HepG2 (cell line): ENCODE measurements around the gene SLC13A3. TPM values are rescaled to one million over a fixed set of nuclear protein-coding genes. Genes with fewer than 3 reads are reported as not detected.

Experiments
- ATAD3A ChIP-seq: sonication (generic); formaldehyde crosslinking; IDR thresholded peaks from 2 replicates; pipeline ENCODE4 v1.4.0; 2020; ENCODE audit warnings: missing genetic modification reagents
- EHMT2 ChIP-seq: fragments of 200-600 bp; sonication (generic); IDR thresholded peaks from 2 replicates; pipeline ENCODE4 v1.7.0; 2017; ENCODE audit warnings: antibody characterized with exemption, low read depth, low read length, borderline replicate concordance
- ERF ChIP-seq: IDR thresholded peaks from 2 replicates; pipeline ENCODE4 v1.6.1; 2018; ENCODE audit warnings: missing biosample characterization, missing genetic modification reagents
- FOXA3 ChIP-seq: IDR thresholded peaks from 2 replicates; pipeline ENCODE4 v1.6.1; 2016; ENCODE audit warnings: missing genetic modification reagents, missing compliant biosample characterization
- GATAD2A ChIP-seq: IDR thresholded peaks from 2 replicates; pipeline ENCODE4 v1.6.1; 2016
- GFI1 ChIP-seq: sonication (generic); formaldehyde crosslinking; IDR thresholded peaks from 2 replicates; pipeline ENCODE4 v1.5.0; 2020; ENCODE audit warnings: missing genetic modification reagents, mild to moderate bottlenecking, borderline replicate concordance
- MEF2D ChIP-seq: sonication (generic); formaldehyde crosslinking; IDR thresholded peaks from 2 replicates; pipeline ENCODE4 v1.5.1; 2020; ENCODE audit warnings: mild to moderate bottlenecking, missing genetic modification reagents
- MEIS2 ChIP-seq: sonication (generic); formaldehyde crosslinking; IDR thresholded peaks from 2 replicates; pipeline ENCODE4 v1.9.0; 2021; ENCODE audit warnings: mild to moderate bottlenecking, missing genetic modification reagents
- NFE2L2 ChIP-seq: fragments of 150-350 bp; IDR thresholded peaks from 2 replicates; pipeline ENCODE4 v1.6.1; 2014; ENCODE audit warnings: low read length
- NR1H2 ChIP-seq: sonication (generic); formaldehyde crosslinking; IDR thresholded peaks from 2 replicates; pipeline ENCODE4 v1.8.1; 2022; ENCODE audit warnings: low read depth, missing genetic modification reagents, borderline replicate concordance
- PHF8 ChIP-seq: sonication (generic); formaldehyde crosslinking; IDR thresholded peaks from 2 replicates; pipeline ENCODE4 v1.5.0; 2020; ENCODE audit warnings: missing genetic modification reagents
- SKIL ChIP-seq: sonication (generic); formaldehyde crosslinking; IDR thresholded peaks from 2 replicates; pipeline ENCODE4 v1.8.0; 2022; ENCODE audit warnings: missing genetic modification reagents, mild to moderate bottlenecking, moderate library complexity, borderline replicate concordance
- STAT5B ChIP-seq: sonication (generic); formaldehyde crosslinking; IDR thresholded peaks from 2 replicates; pipeline ENCODE4 v1.4.0; 2020; ENCODE audit warnings: missing genetic modification reagents
- TEAD3 ChIP-seq: optimal IDR thresholded peaks from 2 replicates; pipeline ENCODE3; 2016; ENCODE audit warnings: borderline replicate concordance
- TSC22D2 ChIP-seq: sonication (generic); formaldehyde crosslinking; IDR thresholded peaks from 2 replicates; pipeline ENCODE4 v1.5.1; 2020; ENCODE audit warnings: missing genetic modification reagents, mild to moderate bottlenecking, borderline replicate concordance
- ZBTB34 ChIP-seq: sonication (generic); formaldehyde crosslinking; IDR thresholded peaks from 2 replicates; pipeline ENCODE4 v1.8.0; 2022; ENCODE audit warnings: mild to moderate bottlenecking, missing genetic modification reagents
- ZBTB43 ChIP-seq: sonication (generic); formaldehyde crosslinking; conservative IDR thresholded peaks from 2 replicates; pipeline ENCODE4 v1.4.0; 2020; ENCODE audit warnings: missing genetic modification reagents
- ZBTB49 ChIP-seq: sonication (generic); formaldehyde crosslinking; IDR thresholded peaks from 2 replicates; pipeline ENCODE4 v1.4.0; 2020; ENCODE audit warnings: missing genetic modification reagents, borderline replicate concordance
- ZNF562 ChIP-seq: sonication (generic); formaldehyde crosslinking; IDR thresholded peaks from 2 replicates; pipeline ENCODE4 v1.8.0; 2022; ENCODE audit warnings: missing genetic modification reagents, borderline replicate concordance
- ZNF777 ChIP-seq: sonication (generic); formaldehyde crosslinking; IDR thresholded peaks from 2 replicates; pipeline ENCODE4 v1.4.0; 2020; ENCODE audit warnings: missing genetic modification reagents
- polyA plus RNA-seq, 8 experiments: library from polyadenylated mRNA; depleted of rRNA in 3 of 8; stranded (reverse) in 7 of 8; unstranded in 1 of 8; fragments of >200 nt; fragmentation: Illumina TruSeq in 4 of 8; extraction: Trizol in 4 of 8; gene quantifications; 2 replicates each; pipeline versions ENCODE4 v1.2.1 to v1.2.3, GENCODE V29; 2011 to 2016; ENCODE audit warnings: low read depth in 4 of 8, missing spikeins in 1 of 8, mixed read lengths in 1 of 8; ENCODE audit not compliant: insufficient read depth in 1 of 8
- total RNA-seq, 5 experiments: library from RNA; depleted of rRNA; stranded (reverse); fragments of >200 nt; fragmentation: Illumina TruSeq; extraction: Trizol; gene quantifications; 2 replicates each; pipeline ENCODE4 v1.2.3, GENCODE V29; 2016; ENCODE audit warnings: low read depth in 1 of 5
- TF ChIP-seq, protein P1 (sequence below): sonication (generic); formaldehyde crosslinking; IDR thresholded peaks from 2 replicates; pipeline ENCODE4 v1.5.0; 2020; ENCODE audit warnings: missing genetic modification reagents

The SLC13A3 gene
- total and polyA plus RNA-seq, 2 of the 13 experiments (the other 11 are each of a cell fraction or from before 2014, with no cell fraction given) = 66.5 to 76.0 TPM

GRCh38 chr20:46523696-46524328 lies 127.4 kb downstream of the SLC13A3 start (continued):
- no peak for TF ChIP-seq ZBTB34 (CRISPR knock-in tag)
- TF ChIP-seq MEF2D = peak; percentile 72; the same call in 1 of the 2 replicates
- no peak for TF ChIP-seq ZNF777 (CRISPR knock-in tag)
- peak; percentile 5; the same call in 1 of the 2 replicates for TF ChIP-seq GATAD2A (CRISPR knock-in tag)
- TF ChIP-seq ZNF562 (CRISPR knock-in tag) = no peak
- peak; percentile 92 for TF ChIP-seq GFI1 (CRISPR knock-in tag)
- peak; percentile 30; the same call in 1 of the 2 replicates for TF ChIP-seq FOXA3
- peak; percentile 87 for TF ChIP-seq EHMT2
- TF ChIP-seq ERF (CRISPR knock-in tag) = peak; percentile 76
- 0 out of 2 replicates have a peak, but pooled peaks have one; percentile 62 for TF ChIP-seq STAT5B
- TF ChIP-seq MEIS2 (CRISPR knock-in tag) = 0 out of 2 replicates have a peak, but pooled peaks have one; percentile 27
- TF ChIP-seq TSC22D2 (CRISPR knock-in tag) = 0 out of 2 replicates have a peak, but pooled peaks have one; percentile 65
- TF ChIP-seq NR1H2 (CRISPR knock-in tag) = no peak
- TF ChIP-seq PHF8 (CRISPR knock-in tag) = no peak
- peak; percentile 47; the same call in 1 of the 2 replicates for TF ChIP-seq SKIL
- no peak for TF ChIP-seq NFE2L2
- TF ChIP-seq ZBTB43 (CRISPR knock-in tag) = peak; percentile 45; the same call in 1 of the 2 replicates
- no peak for TF ChIP-seq ATAD3A
- TF ChIP-seq, protein P1, sequence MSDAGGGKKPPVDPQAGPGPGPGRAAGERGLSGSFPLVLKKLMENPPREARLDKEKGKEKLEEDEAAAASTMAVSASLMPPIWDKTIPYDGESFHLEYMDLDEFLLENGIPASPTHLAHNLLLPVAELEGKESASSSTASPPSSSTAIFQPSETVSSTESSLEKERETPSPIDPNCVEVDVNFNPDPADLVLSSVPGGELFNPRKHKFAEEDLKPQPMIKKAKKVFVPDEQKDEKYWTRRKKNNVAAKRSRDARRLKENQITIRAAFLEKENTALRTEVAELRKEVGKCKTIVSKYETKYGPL (CRISPR knock-in tag) = peak; percentile 92
- peak; percentile 23 for TF ChIP-seq TEAD3 (CRISPR knock-in tag)
- no peak for TF ChIP-seq ZBTB49
